ENCODE results near the gene SURF4.
"Not testable (repeated sequence)": the region's sequence is repeated elsewhere in the genome, so short reads cannot be mapped to it uniquely, and the experiment has no call there.

Gene SURF4

GRCh38 chr9:133351526-133351907 is 24.3 kb downstream of the SURF4 start:
- DNase-seq = no peak

GRCh38 chr9:133349965-133350616 is 25.8 kb downstream of the SURF4 start:
- DNase-seq = peak; percentile 30

DNA sequence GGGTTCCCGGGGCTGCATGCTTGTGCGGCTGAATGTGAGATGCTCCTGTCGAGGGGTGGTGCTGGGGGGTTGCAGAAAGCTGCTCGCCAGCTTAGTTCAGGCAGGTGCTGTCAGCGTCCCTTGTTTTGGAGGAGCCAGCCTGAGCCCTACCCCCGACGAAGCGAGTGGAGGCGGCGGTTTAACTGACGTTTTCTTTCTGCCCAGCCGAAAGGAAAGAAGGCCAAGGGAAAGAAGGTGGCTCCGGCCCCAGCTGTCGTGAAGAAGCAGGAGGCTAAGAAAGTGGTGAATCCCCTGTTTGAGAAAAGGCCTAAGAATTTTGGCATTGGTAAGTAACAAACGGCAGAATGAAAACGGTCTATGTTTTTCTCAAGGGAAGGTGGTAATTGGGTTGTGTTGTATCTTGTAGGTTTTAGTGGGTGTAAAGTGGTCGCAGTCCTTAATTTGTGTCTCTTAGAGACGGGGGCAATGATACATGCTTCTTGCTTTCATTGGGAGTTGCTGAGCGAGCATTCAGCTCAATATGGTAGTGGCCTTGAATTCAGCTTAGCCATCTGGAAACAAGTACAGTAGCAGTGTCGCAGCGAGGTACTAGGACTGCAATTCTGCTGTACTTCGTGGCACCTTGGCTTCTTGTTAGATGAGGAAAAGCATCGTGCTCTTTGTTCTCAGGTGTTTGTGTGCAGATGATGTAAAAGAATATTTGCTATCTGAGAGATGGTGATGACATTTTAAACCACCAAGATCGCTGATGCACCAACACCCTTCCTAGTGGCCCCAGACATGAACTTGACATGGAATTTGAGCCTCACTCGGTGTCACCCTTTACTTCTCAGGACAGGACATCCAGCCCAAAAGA is 26.9 kb downstream of the SURF4 start:
- DNase-seq = no peak

- DNase-seq = peak; percentile 90
These were observed 27.7 kb downstream of the SURF4 start, which contains the start of the genes MED22 and RPL7A for GRCh38 chr9:133347985-133348717. TSS of gene MED22 (minus strand) at chr9:133348131. CDS start at chr9:133346662, 1,469 bp downstream. TSS of gene RPL7A (plus strand) at chr9:133348218. CDS start at chr9:133348244, 26 bp downstream.

DNA sequence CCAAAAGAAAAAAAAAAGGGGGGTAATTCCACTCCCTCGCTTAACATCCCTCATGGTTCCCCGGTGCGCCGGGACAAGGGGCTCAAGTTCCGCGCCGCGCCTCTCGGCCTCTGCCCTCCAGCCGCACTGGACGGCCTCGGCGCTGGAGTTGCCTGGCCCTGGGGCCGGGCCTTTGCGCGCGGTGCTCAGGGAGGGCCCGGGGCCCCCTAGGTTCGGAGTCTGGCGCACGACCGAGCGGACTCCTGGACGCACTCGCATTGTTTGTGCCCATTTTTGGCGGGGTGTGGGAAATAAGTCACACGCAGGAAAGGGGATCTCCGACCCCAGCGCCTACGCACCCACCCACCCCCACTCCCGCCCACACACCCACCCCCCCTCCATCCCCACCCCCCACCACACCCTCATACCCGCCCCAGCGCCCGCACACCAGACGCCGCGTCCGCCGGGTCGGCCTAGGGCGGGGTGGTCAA is 28.3 kb downstream of the SURF4 start:
- DNase-seq = peak; percentile 47

- no peak for DNase-seq
These were observed 29.7 kb downstream of the SURF4 start for GRCh38 chr9:133346021-133346785.

DNA sequence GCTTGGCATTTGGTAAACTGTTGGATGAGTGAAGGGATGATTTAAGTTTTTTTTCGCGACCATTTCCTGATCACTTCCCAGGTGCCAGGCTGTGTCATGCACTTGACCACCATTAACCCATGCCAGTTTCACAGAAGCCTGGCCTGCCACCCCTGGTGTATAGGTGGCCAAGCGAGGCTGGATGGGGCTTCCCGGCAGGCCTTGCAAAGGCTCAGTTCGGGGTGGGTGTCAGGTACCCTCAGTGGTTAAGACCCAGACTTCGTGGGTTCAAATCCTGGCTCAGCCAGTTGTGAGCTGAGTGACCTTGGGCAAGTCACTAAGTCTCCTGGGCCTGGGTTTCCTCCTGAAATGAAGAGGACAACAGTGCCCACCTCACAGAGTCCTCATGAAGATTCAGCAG is 30.3 kb downstream of the SURF4 start:
- DNase-seq = no peak

GRCh38 chr9:133344979-133345378 is 30.9 kb downstream of the SURF4 start:
- no peak for DNase-seq

- no peak for DNase-seq
These were observed 31.8 kb downstream of the SURF4 start for GRCh38 chr9:133344071-133344470.

GRCh38 chr9:133342570-133342969 is 33.3 kb downstream of the SURF4 start:
- no peak for DNase-seq

GRCh38 chr9:133342069-133342406 is 33.8 kb downstream of the SURF4 start:
- DNase-seq = no peak

GRCh38 chr9:133341369-133342068 is 34.3 kb downstream of the SURF4 start:
- DNase-seq = no peak

GRCh38 chr9:133340916-133341315 is 34.9 kb downstream of the SURF4 start:
- DNase-seq = no peak

- DNase-seq = no peak
These were observed 35.6 kb downstream of the SURF4 start for GRCh38 chr9:133340256-133340655.

DNA sequence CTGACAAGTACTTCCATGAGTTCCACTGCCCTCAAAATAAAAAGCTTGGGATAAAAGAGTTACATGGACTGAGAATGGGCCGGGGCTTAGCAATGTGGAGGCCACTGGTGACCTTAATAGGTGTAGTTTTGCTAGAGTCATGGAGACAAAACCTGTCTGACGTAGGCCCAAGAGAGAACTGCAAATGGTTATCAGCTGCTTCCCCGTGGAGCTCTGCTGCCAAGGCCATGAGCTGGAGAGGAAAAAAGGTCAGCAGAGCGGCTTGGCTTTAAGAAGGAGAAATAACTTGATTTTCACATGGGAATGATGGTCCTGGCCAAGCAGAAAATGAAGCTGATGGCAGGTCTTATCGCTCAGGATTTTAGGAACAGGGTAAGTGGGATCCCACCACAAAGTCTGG is 36.2 kb downstream of the SURF4 start:
- no peak for DNase-seq

DNA sequence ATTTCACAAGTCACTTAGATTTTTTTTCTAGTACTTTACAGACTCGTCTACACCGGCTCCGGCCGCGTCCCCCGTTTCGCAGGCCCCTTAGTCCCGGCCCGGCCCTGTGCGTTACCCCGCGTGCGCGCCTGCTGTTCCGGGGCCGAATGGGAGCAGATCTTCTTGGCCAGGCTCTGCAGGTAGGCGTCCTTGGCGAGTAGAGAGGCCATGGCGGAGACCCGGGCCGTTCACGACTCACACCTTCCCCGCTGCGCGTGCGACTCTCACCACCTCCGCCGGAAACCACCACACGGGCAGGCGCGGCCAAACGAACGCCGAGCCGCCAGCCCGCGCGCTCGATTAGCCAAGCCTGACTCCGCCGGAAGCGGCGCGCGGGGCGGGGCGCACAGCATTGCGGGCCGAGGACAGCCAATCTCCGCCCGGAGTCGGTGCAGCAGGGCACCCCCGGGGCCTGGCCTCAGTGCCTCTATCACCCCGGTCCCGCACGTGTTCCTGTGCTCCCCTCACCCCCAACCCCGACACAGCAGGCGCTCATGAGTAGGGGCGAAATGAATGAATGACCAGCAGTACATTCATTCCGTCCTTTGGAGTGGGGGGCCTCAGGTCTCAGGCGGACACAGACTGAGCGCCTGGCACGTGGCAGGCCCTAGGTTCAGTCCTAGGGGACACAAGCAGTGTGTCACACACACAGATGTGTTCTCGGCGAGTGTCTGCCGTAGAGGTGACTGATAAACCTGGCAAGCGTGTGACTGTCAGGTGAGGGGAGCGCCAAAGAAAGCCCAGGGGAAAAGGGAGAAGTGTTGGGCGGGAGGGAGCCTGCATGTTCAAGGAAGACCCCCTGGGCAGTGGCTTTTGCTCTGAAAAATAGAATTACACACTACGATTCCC is 39.7 kb downstream of the SURF4 start, which contains the start of gene SURF6:
Gene SURF6, minus strand, starts transcription at position 265 of the 888 bp plus-strand sequence. Its CDS starts 56 bp downstream, at position 209.
- peak; percentile 94 for DNase-seq

DNA sequence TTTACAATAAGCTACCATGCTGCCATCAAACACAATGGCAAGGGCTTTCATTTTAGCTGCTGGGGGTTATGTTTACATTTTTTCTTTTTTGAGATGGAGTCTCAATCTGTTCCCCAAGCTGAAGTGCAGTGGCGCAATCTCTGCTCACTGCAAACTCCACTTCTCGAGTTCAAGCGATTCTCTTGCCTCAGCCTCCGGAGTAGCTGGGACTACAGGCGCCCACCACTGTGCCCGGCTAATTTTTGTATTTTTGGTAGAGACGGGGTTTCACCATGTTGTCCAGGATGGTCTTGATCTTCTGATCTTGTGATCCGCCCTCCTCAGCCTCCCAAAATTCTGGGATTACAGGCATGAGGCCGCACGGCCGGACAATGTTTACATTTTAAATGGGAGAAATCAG is 41.0 kb downstream of the SURF4 start:
- DNase-seq = not testable (repeated sequence)

DNA sequence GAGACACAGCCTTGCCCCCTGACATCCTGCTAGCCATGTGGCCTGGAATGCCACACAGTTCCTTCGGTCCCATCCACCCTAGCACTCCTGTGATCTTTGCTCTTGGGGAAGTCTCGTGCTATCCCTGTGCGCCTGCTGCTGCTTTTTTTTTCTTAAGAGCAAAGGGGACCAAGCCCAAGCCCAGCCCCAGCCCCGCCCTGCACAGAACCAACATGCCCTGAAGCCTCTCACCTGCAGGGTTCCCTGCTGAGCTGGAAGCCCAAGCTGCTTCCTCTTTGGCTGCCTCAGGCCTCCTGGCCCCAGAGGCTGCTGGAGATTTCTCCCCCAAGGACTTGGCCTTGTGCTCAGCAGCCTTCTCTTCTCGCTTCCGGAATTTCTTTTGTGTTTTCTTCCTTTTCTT is 41.7 kb downstream of the SURF4 start:
- DNase-seq = no peak

- no peak for DNase-seq
These were observed 42.3 kb downstream of the SURF4 start for GRCh38 chr9:133333566-133333965.

DNA sequence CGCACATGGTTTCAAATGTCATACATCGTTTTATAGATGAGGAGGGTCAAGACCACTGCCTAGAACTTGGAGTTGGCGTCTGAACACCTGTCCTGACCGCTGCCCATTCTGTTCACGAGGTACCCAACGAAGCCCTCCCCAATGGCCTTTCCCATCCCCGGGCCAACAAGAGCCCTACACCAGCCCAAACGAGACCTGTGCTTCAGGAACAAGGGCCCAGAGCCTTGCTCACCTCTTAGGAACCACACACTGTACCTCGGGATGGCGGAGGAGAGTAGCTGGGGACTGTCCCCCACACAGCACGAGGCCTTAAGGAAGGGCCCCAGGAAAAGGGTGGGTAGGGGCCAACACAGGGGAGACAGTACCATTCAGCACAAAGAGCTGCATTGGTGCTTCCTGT is 42.8 kb downstream of the SURF4 start:
- DNase-seq = no peak

- no peak for DNase-seq
These were observed 43.5 kb downstream of the SURF4 start for GRCh38 chr9:133332381-133332730.

Data from stimulated activated naive CD4-positive, alpha-beta T cell treated with Interleukin-2 at 50 U/mL for 16 hours (primary cell).